SIG-M5 (cell line): ENCODE results near the gene EPHA8.

ENCODE experiments used
- DNase-seq: peaks from one replicate; lab custom pipeline; 2025; lab: John Stamatoyannopoulos, UW

The EPHA8 gene

DNA sequence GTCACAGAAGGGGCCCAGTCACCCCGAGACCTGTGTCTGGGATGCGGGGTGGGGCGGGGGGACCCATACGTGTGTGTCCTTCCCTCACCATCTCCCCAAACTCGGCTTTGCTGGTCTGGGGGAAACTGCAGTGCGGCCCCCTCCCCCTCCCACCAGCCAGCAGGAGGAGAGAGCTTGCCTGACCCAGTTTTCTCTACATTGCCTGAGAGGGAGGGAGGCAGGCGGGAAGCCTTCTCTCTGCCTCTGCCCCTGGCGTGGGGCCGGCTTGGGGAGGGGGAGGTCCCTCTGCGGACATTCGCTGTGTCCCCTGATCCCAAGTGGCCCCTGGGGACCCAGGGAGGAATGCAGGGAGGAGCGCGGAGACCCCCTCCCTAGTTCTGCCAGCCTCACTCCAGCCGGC is 3.9 kb downstream of the EPHA8 start:
- DNase-seq, result no peak

DNA sequence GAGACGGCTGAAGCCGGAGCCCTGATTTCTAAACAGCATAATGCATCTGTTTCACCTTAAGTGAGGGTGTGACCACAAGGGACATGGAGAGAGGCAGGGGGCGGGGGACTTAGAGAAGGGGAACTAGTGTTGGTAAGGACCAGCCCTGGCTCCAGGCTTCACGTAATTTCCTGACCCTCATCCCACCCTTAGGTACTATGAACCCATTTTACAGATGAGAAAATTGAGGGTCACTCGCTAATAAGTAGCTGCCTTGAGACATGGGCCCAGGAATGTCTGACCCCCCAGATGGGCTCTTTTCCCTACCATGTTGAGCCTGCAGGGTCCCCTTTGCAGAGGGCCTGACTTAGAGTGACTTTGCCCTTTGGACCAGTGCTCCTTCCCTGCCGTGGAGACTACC is 4.7 kb downstream of the EPHA8 start:
- no peak for DNase-seq

DNA sequence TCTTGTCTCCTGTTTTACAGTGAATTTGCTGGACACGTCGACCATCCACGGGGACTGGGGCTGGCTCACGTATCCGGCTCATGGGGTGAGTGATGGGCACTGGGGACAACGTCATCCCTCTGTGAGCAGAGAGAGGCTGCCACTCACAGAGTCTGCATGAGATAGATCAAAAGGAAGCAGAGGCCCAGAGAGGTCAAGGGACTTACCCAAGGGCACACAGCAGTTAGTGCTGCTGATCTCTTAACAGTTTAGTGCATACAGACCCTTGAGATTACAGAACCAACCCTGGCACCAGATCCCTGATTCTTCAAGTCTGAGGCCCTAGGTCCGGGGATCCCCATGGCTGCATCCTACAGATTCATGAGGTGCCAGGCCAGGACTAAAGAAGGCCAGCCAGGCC is 6.0 kb downstream of the EPHA8 start:
- DNase-seq, result no peak

DNA sequence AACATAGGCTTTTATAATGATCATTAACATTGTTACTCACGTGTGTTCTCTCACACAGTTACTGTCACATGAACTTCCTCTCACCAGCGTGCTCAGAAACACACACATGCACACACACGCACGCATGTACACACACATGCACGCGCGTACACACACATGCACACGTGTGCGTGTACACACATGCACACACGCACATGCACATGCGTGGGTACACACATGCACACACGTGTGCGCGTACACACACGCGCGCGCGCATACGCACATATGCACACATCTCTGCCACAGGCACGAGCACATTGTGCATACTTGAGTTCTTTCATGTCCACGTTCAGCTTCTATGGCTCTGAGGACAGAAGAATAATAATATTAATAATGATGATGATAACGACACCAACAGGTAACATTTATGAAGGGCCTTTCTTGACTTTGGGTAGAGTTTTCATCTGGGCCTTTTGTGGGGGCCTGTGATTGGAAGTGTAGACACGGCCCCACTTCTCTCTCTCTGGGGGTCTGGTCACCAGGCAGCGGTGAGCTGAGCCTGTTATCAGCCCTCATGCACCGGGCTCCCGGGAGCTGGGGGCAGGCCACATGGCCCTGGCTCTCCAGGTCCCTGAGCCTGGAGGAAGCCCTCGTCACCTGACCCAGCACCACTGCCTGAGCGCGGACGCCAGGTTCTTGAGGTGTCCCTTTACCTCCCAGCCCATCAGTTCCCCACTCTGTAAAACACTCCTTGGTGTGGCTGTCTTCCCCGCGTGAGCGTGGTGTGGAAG is 7.0 kb downstream of the EPHA8 start:
- DNase-seq, result no peak

DNA sequence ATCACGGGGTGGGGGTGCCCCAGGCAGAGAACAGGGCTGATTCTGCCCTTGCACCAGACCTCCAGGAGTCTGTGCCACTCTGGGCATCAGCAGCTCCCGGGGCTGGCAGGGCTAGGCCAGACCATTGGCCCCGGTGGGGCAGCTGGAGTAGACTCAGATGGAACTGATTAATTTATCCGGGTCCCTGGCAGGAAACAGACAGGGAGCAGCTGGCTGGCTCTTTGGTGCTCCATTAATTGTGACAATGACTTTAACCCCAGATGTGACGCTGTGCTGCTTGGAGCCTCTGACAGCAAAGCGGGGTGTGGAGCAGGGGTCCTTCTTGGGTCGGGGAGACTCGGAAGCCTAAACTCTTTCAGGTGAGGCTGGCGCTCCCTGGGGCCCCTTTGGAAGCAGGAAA is 9.5 kb downstream of the EPHA8 start:
- DNase-seq, result no peak

DNA sequence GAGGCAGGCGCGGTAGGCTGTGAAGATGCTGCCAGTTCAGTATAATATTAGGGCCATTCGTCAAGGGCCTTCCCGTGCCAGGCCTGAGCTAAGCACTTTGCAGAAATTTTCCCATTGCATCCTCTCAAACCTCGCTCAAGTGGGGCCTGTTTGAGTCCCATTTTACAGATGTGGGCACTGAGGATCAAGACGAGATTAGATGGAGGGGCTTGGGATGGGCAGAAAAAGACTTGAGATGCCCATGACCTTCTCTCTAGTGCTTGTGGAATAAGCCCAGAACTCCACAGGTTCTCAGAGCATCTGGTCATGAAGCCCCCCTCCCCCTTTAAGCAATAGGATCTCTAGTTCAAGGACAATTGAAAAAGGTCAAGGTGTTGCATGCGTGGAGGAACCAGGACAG is 9.9 kb downstream of the EPHA8 start:
- no peak for DNase-seq

DNA sequence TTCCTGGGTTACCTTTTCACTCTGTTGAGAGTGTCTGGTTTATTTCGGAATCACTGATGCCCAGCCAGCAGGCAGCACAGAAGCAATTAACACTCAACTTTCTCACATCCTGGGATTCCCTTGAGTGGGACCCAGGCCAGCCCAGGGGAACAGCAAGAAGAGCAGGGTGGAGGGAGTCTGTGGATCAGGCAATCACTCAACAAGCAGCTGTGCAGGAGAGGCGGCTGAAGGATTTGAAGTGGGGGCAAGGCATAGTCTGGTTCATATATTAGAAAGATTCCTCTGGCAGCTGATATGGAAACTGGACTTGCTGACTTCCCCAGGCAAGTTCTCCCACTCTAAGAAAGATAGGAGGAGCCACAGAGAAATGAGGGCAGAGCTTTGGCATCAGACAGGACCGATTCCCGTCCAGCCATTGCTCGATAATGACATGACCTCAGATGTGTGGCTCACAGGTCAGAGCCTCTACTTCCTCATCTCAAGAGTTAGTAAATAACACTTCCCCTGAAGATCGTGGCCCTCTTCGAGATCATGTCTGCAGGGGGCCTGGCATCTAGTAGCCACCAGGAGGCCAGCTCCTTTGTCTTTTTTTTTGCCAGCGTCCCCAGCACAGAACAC is 12.4 kb downstream of the EPHA8 start:
- DNase-seq, result no peak

DNA sequence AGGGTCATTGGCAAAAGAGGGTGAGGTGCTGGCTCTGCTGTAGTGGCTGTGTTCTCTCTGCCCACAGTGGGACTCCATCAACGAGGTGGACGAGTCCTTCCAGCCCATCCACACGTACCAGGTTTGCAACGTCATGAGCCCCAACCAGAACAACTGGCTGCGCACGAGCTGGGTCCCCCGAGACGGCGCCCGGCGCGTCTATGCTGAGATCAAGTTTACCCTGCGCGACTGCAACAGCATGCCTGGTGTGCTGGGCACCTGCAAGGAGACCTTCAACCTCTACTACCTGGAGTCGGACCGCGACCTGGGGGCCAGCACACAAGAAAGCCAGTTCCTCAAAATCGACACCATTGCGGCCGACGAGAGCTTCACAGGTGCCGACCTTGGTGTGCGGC is 12.9 kb downstream of the EPHA8 start:
- DNase-seq, result no peak

DNA sequence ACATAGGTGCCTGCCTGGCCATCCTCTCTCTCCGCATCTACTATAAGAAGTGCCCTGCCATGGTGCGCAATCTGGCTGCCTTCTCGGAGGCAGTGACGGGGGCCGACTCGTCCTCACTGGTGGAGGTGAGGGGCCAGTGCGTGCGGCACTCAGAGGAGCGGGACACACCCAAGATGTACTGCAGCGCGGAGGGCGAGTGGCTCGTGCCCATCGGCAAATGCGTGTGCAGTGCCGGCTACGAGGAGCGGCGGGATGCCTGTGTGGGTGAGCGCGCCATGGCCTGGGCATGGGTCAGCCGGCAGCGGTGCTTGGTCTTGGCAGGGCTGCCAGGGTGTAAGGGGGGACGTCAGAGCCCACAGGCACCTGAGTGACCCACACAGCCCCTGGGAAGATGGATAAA is 13.3 kb downstream of the EPHA8 start:
- DNase-seq, result no peak

DNA sequence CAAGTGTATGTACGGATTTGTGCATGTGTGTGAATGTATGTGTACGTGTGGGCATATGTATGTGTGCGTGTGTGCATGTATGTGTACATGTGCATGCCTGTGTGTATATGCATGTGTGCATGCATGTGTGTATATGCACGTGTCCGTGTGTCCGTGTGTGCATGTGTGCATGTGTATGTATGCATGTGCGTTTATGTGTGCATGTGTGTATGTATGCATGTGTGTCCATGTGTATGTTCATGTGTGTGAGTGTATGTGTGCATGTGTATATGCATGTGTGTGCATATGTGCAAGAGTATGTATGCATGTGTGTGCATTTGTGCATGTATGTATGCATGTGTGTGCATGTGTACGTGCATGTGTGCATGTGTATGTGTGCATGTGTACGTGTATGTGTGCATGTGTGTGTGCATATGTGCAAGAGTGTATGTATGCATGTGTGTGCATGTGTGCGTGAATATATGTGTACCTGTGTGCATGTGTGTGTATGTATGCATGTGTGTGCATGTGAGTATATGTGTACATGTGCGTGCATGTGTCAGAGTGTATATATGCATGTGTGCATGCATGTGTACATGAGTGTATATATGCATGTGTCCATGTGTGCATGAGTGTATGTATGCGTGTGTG is 15.6 kb downstream of the EPHA8 start:
- DNase-seq, result no peak

DNA sequence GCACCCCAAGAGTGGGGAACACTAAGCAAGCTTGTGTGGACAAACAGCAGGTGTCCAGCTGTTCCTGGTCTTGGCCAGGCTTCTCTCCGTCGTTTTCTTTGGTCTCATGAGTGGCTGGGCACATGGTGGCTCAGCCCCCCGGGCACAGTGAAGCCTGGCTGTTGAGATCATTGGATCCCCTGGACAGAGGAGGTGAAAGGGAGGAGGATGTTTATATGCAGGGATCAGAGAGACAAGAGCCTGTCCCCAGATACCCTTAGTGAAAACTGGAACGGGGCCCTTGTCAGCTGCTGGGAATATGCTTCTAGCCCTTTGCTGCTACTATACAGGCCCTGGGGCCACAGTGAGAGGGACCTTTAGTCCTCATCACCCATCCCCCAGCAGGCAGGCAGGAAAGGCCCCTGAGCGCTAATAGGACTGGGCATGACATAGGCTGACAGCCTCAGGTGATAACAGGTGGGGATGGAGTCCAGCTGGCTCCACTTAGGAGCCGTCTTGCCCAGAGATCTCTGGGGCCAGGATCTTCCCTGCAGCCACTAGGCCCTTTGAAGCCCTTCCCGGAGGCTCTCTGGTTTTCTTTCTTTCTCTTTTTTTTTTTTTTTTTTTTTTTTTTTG is 16.4 kb downstream of the EPHA8 start:
- no peak for DNase-seq

DNA sequence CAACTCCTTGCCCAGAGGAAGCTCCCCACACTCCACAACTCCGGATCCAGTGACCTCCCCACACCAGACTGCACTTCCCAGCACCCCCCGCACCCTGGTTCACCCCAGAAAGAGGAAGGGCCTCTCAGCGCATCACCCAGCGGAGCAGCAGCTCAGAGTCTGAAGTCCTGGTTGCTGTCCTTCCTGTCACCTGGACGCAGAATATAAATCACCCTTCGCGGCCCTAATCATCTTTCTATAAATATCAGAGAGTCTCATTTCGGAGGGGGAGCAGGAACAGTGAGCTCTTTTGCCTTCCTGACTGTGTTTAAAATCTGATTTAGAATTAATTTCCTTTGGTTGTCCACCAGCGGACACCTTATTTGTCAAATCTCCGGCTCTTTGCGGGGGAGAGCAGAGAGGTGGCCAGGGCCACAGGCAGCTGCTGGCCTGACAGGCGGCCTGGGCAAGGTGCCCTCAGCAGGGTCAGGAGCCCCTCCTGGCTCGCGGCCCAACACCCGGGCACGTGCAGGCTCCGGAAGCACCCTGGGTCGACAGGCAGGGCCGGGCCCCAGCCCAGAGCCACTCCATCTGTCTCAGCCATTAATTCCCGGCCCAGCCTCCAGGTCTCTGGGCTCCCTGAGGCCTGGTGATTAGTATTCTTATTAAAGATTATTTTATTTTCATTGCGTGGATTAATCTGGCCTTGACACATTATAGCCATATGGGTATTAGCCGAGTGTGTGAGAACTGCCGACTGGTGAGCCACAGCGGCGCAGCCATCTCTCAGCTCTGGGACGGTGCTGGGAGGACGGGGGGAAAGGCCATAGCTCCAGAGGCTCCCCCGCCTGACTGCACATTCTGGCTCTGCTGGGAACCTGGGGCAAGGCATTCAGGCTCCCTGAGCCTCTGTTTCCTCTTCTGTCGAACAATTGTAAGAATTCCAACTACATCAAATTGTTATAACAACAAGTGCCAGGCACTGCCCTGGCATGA is 19.7 kb downstream of the EPHA8 start:
- no peak for DNase-seq

DNA sequence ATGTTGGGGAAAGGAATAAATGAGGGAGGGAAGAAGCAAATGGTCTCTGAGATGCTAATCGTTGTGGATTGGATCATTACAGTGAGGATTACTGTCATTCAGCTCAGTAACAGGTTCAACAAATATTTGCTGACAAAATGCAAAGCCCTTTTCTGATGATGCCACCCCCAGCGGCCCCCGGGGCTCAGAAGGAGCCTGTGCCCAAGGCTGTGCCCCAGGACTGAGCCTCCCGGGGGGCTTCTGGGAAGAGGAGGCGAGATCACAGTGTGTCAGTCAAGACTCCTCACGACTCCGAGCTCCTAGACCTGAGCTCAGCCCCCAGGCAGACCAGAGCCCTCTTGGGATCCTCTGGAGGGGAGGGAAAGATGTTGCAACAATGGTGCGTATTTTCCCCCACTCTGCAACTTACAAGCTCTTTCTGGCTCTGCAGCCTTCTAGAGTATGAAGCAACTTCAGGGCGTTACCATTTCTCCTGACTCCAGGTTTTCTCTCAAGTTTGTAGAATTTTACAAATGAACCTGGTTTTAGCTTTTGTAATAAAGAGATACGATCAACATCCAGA is 20.8 kb downstream of the EPHA8 start:
- DNase-seq, result no peak

DNA sequence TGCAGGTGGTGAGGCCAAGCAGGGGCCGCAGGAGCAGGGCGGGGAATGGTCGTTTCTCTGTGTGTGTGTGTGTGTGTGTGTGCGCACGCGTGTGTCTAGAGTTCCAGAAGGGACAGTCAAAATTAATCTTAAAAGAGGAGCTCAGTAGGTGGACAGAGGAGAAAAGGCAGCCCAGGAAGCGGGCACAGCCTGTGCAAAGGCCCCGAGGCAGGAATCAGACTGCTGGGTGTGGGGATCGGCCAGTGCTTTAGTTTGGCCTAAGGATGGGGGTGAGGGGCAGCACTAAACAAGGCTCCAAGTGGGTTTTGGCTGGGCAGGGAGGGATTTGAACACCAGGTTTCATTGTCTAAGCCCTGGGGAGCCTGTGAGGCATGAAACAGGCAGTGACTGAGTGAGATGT is 21.7 kb downstream of the EPHA8 start:
- DNase-seq, result no peak

DNA sequence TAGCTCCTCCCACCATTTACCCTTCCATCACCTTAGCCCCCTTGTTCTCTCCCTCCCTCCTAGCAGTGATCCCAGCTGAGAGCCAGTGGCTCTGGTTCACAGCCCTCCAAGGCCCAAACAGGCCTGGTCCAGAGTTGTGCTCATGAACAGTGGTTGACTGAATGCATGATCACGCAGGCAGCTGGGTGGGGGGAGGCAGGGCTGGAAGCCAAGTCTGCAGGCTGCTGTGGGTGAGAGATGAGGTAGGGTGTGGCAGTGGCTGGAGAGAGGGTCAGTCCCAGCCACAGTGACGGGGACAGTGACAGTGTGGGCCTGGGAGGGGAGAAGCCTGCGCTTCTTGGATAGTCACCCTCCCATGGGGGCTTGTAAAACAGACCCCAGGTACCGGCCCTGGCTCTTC is 22.2 kb downstream of the EPHA8 start:
- no peak for DNase-seq

DNA sequence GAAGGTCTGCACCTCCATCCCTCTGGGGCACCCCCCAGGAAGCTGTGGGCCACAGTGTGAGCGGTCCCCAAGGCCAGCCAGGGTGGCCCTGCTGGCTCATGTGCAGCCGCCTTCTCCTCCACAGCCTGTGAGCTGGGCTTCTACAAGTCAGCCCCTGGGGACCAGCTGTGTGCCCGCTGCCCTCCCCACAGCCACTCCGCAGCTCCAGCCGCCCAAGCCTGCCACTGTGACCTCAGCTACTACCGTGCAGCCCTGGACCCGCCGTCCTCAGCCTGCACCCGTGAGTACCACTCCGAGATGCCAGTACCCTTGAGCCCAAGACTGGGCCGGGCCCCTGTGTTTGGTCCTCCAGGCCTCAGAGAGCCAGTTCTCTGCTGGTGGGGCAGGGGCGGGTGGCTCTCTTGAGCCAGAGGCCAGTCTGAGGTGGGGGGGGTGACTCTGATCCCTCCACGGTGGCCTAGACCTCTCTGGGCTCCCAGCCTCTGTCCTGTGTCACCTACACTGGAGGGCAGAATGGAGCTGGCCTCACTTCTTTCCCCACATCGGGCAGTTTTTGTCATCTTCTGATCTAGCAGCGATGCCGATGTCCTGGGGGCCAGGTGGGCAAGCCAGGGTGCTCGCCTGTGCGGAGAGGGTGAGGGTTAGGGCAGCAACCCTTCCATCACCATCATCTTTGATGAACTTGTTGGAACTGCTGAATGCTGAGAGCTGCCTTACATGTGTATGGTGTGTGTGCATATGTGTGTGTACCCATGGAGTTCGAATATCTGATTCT is 23.3 kb downstream of the EPHA8 start:
- no peak for DNase-seq

DNA sequence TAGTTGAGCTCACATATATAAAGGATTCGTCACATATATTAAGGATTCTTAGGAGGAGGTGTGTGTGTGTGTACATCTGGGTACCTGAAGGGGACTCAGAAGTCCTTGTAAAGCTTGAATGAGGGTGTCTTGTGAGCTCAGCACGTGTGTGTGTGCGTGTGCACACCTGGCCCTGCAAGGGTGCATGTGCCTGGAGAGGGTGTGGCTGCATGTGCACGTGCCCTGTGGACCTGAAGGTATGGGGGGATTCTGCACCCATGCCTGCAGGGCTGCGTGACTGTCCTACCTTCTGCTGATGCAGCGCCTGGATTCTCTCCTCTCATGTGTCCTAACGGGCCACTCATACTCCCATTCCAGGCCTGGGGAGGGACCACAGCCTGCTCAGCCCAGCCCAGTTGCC is 24.0 kb downstream of the EPHA8 start:
- no peak for DNase-seq

DNA sequence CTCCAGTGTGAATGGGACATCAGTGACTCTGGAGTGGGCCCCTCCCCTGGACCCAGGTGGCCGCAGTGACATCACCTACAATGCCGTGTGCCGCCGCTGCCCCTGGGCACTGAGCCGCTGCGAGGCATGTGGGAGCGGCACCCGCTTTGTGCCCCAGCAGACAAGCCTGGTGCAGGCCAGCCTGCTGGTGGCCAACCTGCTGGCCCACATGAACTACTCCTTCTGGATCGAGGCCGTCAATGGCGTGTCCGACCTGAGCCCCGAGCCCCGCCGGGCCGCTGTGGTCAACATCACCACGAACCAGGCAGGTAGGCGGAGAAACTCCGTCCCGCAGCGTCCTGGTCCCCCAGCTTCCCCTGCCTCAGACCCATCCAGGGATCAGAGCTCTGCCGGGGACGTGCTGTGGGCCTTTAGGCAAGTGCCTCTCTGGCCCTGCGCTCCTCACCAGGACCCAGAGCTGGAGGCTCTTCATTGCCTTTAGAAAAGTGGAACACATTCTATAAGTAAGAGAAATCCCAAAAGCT is 25.7 kb downstream of the EPHA8 start:
- DNase-seq, result no peak

DNA sequence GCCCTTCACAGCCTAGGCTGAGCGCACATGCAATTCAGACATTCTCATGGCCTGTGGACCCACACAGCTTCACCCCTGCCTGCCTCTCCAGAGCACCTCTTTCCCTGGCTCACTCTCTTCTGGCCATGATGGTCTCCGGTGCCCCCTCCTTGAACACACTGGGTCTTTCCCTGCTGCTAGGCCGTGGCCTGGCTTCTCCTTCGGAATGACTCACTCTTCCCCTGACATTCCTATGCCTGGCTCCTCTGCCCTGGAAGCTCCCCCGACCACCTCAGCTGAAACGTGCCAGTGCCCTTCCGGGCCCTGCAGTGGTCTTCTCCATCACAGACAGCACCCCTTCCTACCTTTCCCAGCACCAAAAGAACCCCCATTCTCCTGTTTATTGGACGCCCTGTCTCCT is 28.3 kb downstream of the EPHA8 start:
- no peak for DNase-seq

DNA sequence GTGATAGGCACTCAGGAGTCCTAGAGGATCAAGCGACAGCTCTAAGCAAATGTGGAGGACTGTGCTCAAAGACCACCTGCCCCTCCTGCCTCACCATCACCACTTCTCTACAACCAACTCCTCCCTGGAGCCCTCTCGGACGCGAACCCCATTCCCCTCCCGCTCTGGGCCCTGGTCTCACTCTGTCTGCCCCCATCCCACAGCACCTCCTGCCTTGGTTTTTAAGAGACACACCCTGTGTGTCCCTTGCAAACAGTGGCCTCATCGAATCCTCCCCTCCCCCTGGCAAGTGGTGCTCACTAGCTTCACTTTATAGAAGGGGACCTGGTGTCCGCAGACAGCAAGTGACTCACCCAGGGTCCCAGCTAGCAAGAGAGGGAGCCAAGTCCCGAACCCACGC is 28.8 kb downstream of the EPHA8 start:
- DNase-seq, result no peak
